Endothelial cell of umbilical vein (primary cell): ENCODE data around the gene PAX3.

Experiments
- EZH2 ChIP-seq: IDR thresholded peaks from 2 replicates; pipeline ENCODE4 v1.6.1; 2012; ENCODE audit warnings: borderline replicate concordance, low read depth, mild to moderate bottlenecking, moderate library complexity, low read length, inconsistent platforms; ENCODE audit not compliant: severe bottlenecking
- POLR2A ChIP-seq: IDR thresholded peaks from 2 replicates; pipeline ENCODE4 v1.6.1; 2012; ENCODE audit warnings: low read depth, mild to moderate bottlenecking, control low read depth, low read length
- TF ChIP-seq, protein P1 (sequence below), 2 donors: IDR thresholded peaks; 1 replicate in 1 of 2; 2 replicates in 1 of 2; pipeline ENCODE4 v1.5.1; 2011; ENCODE audit warnings: low read length in 2 of 2, mild to moderate bottlenecking in 2 of 2, moderate library complexity in 2 of 2, control low read depth in 1 of 2, inconsistent platforms in 1 of 2, low read depth in 1 of 2; ENCODE audit not compliant: insufficient read depth in 1 of 2; ENCODE audit errors: extremely low read depth in 1 of 2

DNA sequence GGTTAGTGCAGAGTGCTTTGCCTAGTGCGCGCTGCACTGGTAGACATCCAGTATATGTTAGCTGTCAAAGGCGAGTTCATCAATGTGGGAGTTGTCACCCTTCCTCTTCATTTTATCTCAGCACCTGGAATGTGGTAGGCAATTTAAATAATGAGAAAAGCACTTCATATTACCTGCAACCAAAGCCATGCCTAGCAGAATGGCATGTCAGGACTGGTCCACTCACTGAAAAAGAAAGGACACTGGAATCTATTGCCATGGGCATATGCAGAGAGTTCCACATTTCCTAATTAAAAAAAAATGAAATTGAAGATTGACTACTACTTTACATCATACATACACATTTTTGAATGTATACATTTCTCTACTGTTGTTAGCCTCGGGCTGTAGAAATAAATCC is 139.6 kb downstream of the PAX3 start:
- TF ChIP-seq POLR2A, result no peak
- TF ChIP-seq, protein P1, sequence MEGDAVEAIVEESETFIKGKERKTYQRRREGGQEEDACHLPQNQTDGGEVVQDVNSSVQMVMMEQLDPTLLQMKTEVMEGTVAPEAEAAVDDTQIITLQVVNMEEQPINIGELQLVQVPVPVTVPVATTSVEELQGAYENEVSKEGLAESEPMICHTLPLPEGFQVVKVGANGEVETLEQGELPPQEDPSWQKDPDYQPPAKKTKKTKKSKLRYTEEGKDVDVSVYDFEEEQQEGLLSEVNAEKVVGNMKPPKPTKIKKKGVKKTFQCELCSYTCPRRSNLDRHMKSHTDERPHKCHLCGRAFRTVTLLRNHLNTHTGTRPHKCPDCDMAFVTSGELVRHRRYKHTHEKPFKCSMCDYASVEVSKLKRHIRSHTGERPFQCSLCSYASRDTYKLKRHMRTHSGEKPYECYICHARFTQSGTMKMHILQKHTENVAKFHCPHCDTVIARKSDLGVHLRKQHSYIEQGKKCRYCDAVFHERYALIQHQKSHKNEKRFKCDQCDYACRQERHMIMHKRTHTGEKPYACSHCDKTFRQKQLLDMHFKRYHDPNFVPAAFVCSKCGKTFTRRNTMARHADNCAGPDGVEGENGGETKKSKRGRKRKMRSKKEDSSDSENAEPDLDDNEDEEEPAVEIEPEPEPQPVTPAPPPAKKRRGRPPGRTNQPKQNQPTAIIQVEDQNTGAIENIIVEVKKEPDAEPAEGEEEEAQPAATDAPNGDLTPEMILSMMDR (IDR thresholded peaks at IDR 0.05; ENCODE audit: extremely low read depth in 1 of 2, insufficient read depth in 1 of 2, low read depth in 1 of 2, low read length in 2 of 2), result no peak
- TF ChIP-seq EZH2, result no peak
